GM23338 (cell line): ENCODE results near the gene USP36. TPM values are rescaled to one million over a fixed set of nuclear protein-coding genes. Genes with fewer than 3 reads are reported as not detected.
"Not testable (repeated sequence)": the region's sequence is repeated elsewhere in the genome, so short reads cannot be mapped to it uniquely, and the experiment has no call there.

Experiments used
- ATAC-seq: fragments of 200-7000 bp; cut with Tn5 transposase; 3 replicates; pipeline ENCODE4 v1.9.1; 2020
- DNase-seq: peaks from one replicate; pipeline ENCODE4 v3.0.0-alpha.2; 2015; ENCODE audit warnings: low spot score
- H2AFZ ChIP-seq: fragments of 200-600 bp; sonication (generic); 2 replicates; pipeline ENCODE4 v1.8.0; 2016; ENCODE audit warnings: antibody characterized with exemption, mild to moderate bottlenecking, moderate library complexity
- H3F3A ChIP-seq: fragments of 200-600 bp; sonication (generic); replicated peaks from 2 replicates; pipeline ENCODE4 v1.8.0; 2017; ENCODE audit warnings: antibody characterized with exemption, mixed run types, low read depth
- H3K27ac ChIP-seq: fragments of 200-600 bp; sonication (generic); 2 replicates; pipeline ENCODE4 v1.6.1; 2016; ENCODE audit warnings: low read depth
- H3K27me3 ChIP-seq: fragments of 200-600 bp; sonication (generic); 2 replicates; pipeline ENCODE4 v1.8.0; 2016; ENCODE audit warnings: mild to moderate bottlenecking, mixed run types, moderate library complexity; ENCODE audit not compliant: insufficient read depth
- H3K36me3 ChIP-seq: fragments of 200-600 bp; sonication (generic); 2 replicates; pipeline ENCODE4 v1.8.0; 2016; ENCODE audit warnings: mild to moderate bottlenecking; ENCODE audit not compliant: insufficient read depth
- H3K4me1 ChIP-seq: fragments of 200-600 bp; sonication (generic); 2 replicates; pipeline ENCODE4 v1.8.0; 2016; ENCODE audit warnings: mild to moderate bottlenecking, moderate library complexity; ENCODE audit not compliant: insufficient read depth
- H3K4me2 ChIP-seq: fragments of 200-600 bp; sonication (generic); 2 replicates; pipeline ENCODE4 v1.7.1; 2017; ENCODE audit warnings: mixed run types
- H3K4me3 ChIP-seq: fragments of 200-600 bp; sonication (generic); 2 replicates; pipeline ENCODE4 v1.6.1; 2016; ENCODE audit warnings: mixed run types
- H3K79me2 ChIP-seq: fragments of 200-600 bp; sonication (generic); replicated peaks from 2 replicates; pipeline ENCODE4 v1.8.0; 2017; ENCODE audit warnings: mild to moderate bottlenecking; ENCODE audit not compliant: insufficient read depth
- H3K9me2 ChIP-seq: fragments of 200-600 bp; sonication (generic); 2 replicates; pipeline ENCODE4 v1.8.0; 2017; ENCODE audit not compliant: insufficient read depth
- H4K20me1 ChIP-seq: fragments of 200-600 bp; sonication (generic); replicated peaks from 2 replicates; pipeline ENCODE4 v1.8.0; 2017; ENCODE audit warnings: mild to moderate bottlenecking; ENCODE audit not compliant: insufficient read depth
- H3K27ac Mint-ChIP-seq: 2 replicates; pipeline ENCODE4 v1.8.0; 2020; ENCODE audit warnings: inconsistent platforms, mild to moderate bottlenecking, moderate library complexity, mixed read lengths
- H3K27me3 Mint-ChIP-seq: 3 replicates; pipeline ENCODE4 v1.8.0; 2022; ENCODE audit warnings: low read depth, mild to moderate bottlenecking, moderate library complexity, mixed read lengths, inconsistent platforms; ENCODE audit not compliant: insufficient read depth, poor library complexity
- H3K36me3 Mint-ChIP-seq: 3 replicates; pipeline ENCODE4 v1.8.0; 2021; ENCODE audit warnings: low read depth, mild to moderate bottlenecking, inconsistent platforms, moderate library complexity, mixed read lengths
- H3K4me1 Mint-ChIP-seq: 3 replicates; pipeline ENCODE4 v1.8.0; 2020; ENCODE audit warnings: mild to moderate bottlenecking, inconsistent platforms, mixed read lengths
- H3K4me3 Mint-ChIP-seq: 3 replicates; pipeline ENCODE4 v1.8.0; 2021; ENCODE audit warnings: moderate library complexity, mild to moderate bottlenecking, inconsistent platforms, mixed read lengths
- H3K9me3 Mint-ChIP-seq: 3 replicates; pipeline ENCODE4 v1.8.0; 2020; ENCODE audit warnings: moderate library complexity, mild to moderate bottlenecking, inconsistent platforms, mixed read lengths
- CREB1 ChIP-seq: fragments of 250-450 bp; sonication (Bioruptor Pico); IDR thresholded peaks from 2 replicates; pipeline ENCODE4 v1.5.0; 2020; ENCODE audit warnings: low read depth, mild to moderate bottlenecking, moderate library complexity
- EZH2 ChIP-seq: fragments of 200-600 bp; sonication (generic); IDR thresholded peaks from one replicate; pipeline ENCODE4 v1.8.0; 2017; ENCODE audit warnings: antibody characterized with exemption, mild to moderate bottlenecking, low read depth; ENCODE audit not compliant: unreplicated experiment
- NANOG ChIP-seq: IDR thresholded peaks from 2 replicates; pipeline ENCODE4 v1.6.1; 2016; ENCODE audit warnings: antibody characterized with exemption, borderline replicate concordance
- POLR2AphosphoS5 ChIP-seq: IDR thresholded peaks from 2 replicates; pipeline ENCODE4 v1.6.1; 2016; ENCODE audit warnings: antibody characterized with exemption, low read depth
- ZNF114 ChIP-seq: fragments of 250-450 bp; sonication (Bioruptor Pico); IDR thresholded peaks from 2 replicates; pipeline ENCODE4 v1.5.0; 2020; ENCODE audit warnings: mild to moderate bottlenecking, moderate library complexity
- polyA plus RNA-seq: library from polyadenylated mRNA; unstranded; fragments of >200 nt; fragmentation: Nextera tagmentation; extraction: Ambion mirVana; gene quantifications from 2 replicates; pipeline ENCODE4 v1.2.1, GENCODE V29; 2016
- total RNA-seq: library from RNA; depleted of rRNA; stranded (reverse); fragments of >200 nt; shearing (Covaris generic); gene quantifications from 2 replicates; pipeline ENCODE4 v1.2.3, GENCODE V29; 2014
- TF ChIP-seq, protein P1 (sequence below): fragments of 250-450 bp; sonication (Bioruptor Pico); IDR thresholded peaks from 2 replicates; pipeline ENCODE4 v1.5.0; 2020; ENCODE audit warnings: mild to moderate bottlenecking, moderate library complexity
- TF ChIP-seq, protein P2 (sequence below): IDR thresholded peaks from 2 replicates; pipeline ENCODE4 v1.6.1; 2016; ENCODE audit warnings: antibody characterized with exemption

USP36 gene
- total and polyA plus RNA-seq, 2 experiments from 2014 or later, result 36.2 to 55.5 TPM

DNA sequence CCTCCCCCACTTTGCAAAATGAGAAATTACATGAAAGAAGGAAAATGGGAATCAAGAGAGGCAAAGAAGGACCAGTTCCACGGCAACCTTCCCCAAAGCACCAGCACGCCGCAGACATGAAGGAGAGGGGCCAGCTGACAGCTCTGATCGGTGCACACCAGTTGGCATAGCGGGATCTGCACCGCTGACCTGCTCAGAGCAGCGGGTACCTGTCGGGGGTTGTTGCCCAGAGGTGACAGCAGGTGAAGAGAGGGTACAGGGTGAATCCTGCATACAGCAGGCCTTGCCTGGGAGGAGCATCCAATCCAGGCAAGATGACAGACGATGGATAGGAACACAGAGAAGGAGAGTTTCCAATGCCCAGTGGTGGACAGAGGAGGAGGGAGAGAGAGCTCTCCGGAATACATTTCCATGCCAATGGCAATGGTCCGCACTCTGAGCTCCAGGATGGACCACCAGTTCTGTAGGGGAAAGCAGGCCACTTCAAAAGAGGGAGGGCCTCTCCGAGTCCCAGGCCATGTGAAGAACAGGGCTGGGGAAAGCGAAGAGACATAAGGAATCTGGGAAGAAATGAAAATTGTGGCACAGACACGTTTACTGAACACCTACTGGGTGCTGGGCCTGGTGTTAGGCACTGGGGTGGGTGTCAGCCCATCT, 38.4 kb upstream of the USP36 start (continued):
- TF ChIP-seq, protein P1, sequence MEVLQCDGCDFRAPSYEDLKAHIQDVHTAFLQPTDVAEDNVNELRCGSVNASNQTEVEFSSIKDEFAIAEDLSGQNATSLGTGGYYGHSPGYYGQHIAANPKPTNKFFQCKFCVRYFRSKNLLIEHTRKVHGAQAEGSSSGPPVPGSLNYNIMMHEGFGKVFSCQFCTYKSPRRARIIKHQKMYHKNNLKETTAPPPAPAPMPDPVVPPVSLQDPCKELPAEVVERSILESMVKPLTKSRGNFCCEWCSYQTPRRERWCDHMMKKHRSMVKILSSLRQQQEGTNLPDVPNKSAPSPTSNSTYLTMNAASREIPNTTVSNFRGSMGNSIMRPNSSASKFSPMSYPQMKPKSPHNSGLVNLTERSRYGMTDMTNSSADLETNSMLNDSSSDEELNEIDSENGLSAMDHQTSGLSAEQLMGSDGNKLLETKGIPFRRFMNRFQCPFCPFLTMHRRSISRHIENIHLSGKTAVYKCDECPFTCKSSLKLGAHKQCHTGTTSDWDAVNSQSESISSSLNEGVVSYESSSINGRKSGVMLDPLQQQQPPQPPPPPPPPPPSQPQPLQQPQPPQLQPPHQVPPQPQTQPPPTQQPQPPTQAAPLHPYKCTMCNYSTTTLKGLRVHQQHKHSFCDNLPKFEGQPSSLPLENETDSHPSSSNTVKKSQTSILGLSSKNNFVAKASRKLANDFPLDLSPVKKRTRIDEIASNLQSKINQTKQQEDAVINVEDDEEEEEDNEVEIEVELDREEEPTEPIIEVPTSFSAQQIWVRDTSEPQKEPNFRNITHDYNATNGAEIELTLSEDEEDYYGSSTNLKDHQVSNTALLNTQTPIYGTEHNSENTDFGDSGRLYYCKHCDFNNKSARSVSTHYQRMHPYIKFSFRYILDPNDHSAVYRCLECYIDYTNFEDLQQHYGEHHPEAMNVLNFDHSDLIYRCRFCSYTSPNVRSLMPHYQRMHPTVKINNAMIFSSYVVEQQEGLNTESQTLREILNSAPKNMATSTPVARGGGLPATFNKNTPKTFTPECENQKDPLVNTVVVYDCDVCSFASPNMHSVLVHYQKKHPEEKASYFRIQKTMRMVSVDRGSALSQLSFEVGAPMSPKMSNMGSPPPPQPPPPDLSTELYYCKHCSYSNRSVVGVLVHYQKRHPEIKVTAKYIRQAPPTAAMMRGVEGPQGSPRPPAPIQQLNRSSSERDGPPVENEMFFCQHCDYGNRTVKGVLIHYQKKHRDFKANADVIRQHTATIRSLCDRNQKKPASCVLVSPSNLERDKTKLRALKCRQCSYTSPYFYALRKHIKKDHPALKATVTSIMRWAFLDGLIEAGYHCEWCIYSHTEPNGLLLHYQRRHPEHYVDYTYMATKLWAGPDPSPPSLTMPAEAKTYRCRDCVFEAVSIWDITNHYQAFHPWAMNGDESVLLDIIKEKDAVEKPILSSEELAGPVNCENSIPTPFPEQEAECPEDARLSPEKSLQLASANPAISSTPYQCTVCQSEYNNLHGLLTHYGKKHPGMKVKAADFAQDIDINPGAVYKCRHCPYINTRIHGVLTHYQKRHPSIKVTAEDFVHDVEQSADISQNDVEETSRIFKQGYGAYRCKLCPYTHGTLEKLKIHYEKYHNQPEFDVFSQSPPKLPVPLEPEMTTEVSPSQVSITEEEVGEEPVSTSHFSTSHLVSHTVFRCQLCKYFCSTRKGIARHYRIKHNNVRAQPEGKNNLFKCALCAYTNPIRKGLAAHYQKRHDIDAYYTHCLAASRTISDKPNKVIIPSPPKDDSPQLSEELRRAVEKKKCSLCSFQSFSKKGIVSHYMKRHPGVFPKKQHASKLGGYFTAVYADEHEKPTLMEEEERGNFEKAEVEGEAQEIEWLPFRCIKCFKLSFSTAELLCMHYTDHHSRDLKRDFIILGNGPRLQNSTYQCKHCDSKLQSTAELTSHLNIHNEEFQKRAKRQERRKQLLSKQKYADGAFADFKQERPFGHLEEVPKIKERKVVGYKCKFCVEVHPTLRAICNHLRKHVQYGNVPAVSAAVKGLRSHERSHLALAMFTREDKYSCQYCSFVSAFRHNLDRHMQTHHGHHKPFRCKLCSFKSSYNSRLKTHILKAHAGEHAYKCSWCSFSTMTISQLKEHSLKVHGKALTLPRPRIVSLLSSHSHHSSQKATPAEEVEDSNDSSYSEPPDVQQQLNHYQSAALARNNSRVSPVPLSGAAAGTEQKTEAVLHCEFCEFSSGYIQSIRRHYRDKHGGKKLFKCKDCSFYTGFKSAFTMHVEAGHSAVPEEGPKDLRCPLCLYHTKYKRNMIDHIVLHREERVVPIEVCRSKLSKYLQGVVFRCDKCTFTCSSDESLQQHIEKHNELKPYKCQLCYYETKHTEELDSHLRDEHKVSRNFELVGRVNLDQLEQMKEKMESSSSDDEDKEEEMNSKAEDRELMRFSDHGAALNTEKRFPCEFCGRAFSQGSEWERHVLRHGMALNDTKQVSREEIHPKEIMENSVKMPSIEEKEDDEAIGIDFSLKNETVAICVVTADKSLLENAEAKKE, result no peak
- TF ChIP-seq, protein P2, sequence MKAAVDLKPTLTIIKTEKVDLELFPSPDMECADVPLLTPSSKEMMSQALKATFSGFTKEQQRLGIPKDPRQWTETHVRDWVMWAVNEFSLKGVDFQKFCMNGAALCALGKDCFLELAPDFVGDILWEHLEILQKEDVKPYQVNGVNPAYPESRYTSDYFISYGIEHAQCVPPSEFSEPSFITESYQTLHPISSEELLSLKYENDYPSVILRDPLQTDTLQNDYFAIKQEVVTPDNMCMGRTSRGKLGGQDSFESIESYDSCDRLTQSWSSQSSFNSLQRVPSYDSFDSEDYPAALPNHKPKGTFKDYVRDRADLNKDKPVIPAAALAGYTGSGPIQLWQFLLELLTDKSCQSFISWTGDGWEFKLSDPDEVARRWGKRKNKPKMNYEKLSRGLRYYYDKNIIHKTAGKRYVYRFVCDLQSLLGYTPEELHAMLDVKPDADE, result no peak

DNA sequence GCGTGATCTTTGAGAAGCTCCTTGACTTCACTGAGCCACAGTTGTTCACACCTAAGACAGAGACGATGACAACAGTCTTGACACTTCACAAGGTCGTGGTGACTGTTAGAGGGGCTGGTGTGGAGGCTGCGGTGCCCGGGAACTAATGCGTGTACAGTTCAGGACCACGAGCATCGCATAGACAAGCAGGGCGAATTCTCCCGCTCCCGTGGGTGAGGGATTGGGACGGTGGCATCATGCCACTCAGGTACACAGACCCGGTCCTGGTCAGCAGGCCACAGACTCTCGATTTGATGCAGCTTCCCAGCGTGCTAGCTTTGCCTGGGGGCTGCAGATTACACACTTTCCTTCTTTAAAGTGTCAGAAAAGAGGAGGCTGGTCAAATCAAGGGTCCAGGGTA, 37.6 kb upstream of the USP36 start:
- Histone ChIP-seq H3K4me1 (peaks cover 2% of the 10 kb centered on the region), H3K36me3 (no peaks in the 10 kb centered on the region), H2AFZ (no peak overlapping the region), H3K79me2 (peaks cover 14% of the 10 kb centered on the region; the same call in 1 of the 2 replicates), H4K20me1 (no peaks in the 10 kb centered on the region; the same call in none of the 2 replicates), H3K4me3 (no peak overlapping the region), H3K4me2 (no peak overlapping the region), H3F3A (no peaks in the 10 kb centered on the region), H3K9me2 (no peaks in the 10 kb centered on the region), H3K27me3 (no peaks in the 10 kb centered on the region), H3K27ac (no peak overlapping the region)
- peaks cover 18% of the 10 kb centered on the region for H3K27me3 Mint-ChIP-seq
- DNase-seq, result no peak
- ATAC-seq, result no peak
- TF ChIP-seq EZH2 (no peak), POLR2AphosphoS5 (no peak), CREB1 (no peak), ZNF114 (CRISPR knock-in tag) (no peak), NANOG (no peak)
- peaks cover 30% of the 10 kb centered on the region for H3K4me1 Mint-ChIP-seq
- H3K9me3 Mint-ChIP-seq, result no peaks in the 10 kb centered on the region
- H3K36me3 Mint-ChIP-seq, result no peaks in the 10 kb centered on the region; the same call in 2 of the 3 replicates
- no peak overlapping the region for H3K27ac Mint-ChIP-seq
- H3K4me3 Mint-ChIP-seq, result no peak overlapping the region

DNA sequence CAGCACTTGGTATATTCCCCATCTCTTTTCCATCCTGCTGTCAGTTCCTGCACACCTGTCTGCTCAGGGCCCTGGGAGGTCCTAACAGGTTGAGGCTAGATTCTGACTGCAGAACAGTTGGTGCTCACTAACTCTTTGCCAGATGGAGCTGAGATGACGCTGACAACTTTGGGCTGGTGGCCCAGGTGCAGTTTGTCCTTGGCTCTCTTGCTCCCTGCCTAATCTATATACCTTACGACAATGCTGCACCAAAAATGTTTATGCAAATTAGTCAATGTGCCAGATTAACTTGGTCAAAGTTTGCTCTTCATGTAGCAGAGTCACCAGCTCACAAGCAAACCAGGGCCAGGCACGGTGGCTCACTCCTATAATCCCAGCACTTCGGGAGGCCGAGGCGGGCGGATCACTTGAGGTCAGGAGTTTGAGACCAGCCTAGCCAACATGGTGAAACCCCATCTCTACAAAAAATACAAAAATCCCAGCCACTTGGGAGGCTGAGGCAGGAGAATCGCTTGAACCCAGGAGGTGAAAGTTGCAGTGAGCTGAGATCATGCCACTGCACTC, 36.4 kb upstream of the USP36 start:
- H3K9me2 ChIP-seq, H3K4me3 ChIP-seq, H3K4me3 Mint-ChIP-seq, H2AFZ ChIP-seq, H4K20me1 ChIP-seq, H3K4me2 ChIP-seq, H3K4me1 ChIP-seq, H3K36me3 Mint-ChIP-seq, H3K27ac ChIP-seq, H3K9me3 Mint-ChIP-seq, DNase-seq, ATAC-seq, H3K36me3 ChIP-seq, H3F3A ChIP-seq, H3K27me3 ChIP-seq: not testable (repeated sequence)
- H3K79me2 ChIP-seq, result peaks cover 14% of the 10 kb centered on the region; the same call in 1 of the 2 replicates
- Mint-ChIP-seq H3K27me3 (peaks cover 20% of the 10 kb centered on the region), H3K27ac (peak overlapping the region; percentile 81; the same call in 1 of the 2 replicates), H3K4me1 (peaks cover 22% of the 10 kb centered on the region)
